Heart left ventricle (tissue), 13 donors: ENCODE measurements around the gene CROCC.

Source experiments
- POLR2A ChIP-seq, 2 donors: fragments of 450-650 bp; IDR thresholded peaks; one replicate each; pipeline ENCODE4 v1.6.1; 2017; ENCODE audit warnings: antibody characterized with exemption in 2 of 2, mild to moderate bottlenecking in 2 of 2, moderate library complexity in 2 of 2
- TF ChIP-seq, protein P1 (sequence below), 12 donors: fragments of 200-600 bp; sonication (generic) in 4 of 12; IDR thresholded peaks; one replicate each; pipeline versions ENCODE4 v1.5.0 to v1.8.0; 2018 to 2022; ENCODE audit warnings: antibody characterized with exemption in 12 of 12, mild to moderate bottlenecking in 5 of 12
- donor health status: ischemic (EF 13 %, LVEDD 7.1; RV severe dilation, severe dysfunction).
- donor health status: DM: no; HTN: yes; CAD: no.
- donor health status: DM: no; HTN: no; CAD: no.
- donor health status: ischemic (EF 25% LVEDD 6.9; RV normal size, moderate dysfunction).
- donor health status: ischemic (EF 25% LVEDD 5.7; RV mildly dilated, moderate dysfunction).
- donor health status: ischemic (EF 35%, LVEDD 5.7; RV mildly dilated, moderate dysfunction).
- donor health status: nonischemic (EF 11% LVEDD 7.7; RV severe dilation, severe dysfunction).
- donor health status: DM: yes; HTN: yes; CAD: no.
- donor health status: PGD.
- donor health status: ischemic (EF 29% LVEDD 5.4; RV normal size, mild dysfunction).
- donor health status: nonischemic (EF 23%, LVEDD 6.1; RV moderate dilation, normal function).

DNA sequence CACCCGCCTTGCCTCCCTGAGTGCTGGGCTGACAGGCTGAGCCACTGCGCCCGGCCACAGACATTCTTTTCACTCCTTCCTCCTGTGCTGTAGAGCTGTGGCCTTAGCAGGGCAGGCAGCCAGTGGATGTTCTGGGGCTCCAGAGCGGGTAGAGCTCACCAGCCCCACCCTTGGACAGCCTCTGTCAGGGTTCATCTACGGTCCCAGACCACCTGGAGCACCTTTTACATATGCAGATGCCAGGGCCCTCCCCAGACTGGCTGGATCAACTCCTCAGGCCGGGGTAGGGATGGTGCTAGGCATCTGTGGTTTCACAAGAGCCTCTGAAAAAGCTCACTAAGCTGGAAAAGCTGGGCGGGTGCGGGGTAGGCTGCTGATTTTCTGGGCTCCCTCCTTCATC is 85.4 kb downstream of the CROCC start:
- TF ChIP-seq, protein P1, sequence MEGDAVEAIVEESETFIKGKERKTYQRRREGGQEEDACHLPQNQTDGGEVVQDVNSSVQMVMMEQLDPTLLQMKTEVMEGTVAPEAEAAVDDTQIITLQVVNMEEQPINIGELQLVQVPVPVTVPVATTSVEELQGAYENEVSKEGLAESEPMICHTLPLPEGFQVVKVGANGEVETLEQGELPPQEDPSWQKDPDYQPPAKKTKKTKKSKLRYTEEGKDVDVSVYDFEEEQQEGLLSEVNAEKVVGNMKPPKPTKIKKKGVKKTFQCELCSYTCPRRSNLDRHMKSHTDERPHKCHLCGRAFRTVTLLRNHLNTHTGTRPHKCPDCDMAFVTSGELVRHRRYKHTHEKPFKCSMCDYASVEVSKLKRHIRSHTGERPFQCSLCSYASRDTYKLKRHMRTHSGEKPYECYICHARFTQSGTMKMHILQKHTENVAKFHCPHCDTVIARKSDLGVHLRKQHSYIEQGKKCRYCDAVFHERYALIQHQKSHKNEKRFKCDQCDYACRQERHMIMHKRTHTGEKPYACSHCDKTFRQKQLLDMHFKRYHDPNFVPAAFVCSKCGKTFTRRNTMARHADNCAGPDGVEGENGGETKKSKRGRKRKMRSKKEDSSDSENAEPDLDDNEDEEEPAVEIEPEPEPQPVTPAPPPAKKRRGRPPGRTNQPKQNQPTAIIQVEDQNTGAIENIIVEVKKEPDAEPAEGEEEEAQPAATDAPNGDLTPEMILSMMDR (IDR thresholded peaks at IDR 0.05) = no peak
- TF ChIP-seq POLR2A (IDR thresholded peaks at IDR 0.05) = no peak
